ENCODE data around the gene KCNMA1.

Gene KCNMA1

GRCh38 chr10:77578583-77579227 is 58.9 kb downstream of the KCNMA1 start:
- no CpG with 5 or more reads among the region's 7 CpGs for whole genome bisulfite sequencing, 2 donors (ENCODE audit: extremely low coverage in 2 of 2, insufficient read length in 2 of 2, insufficient replicate concordance in 1 of 2)
- no peak overlapping the region for H3K9ac ChIP-seq (ENCODE audit: low read depth, low read length, poor library complexity)
- no peak overlapping the region for H2AFZ ChIP-seq (ENCODE audit: low read length)
- H2AK5ac ChIP-seq (ENCODE audit: low read depth, low read length): no peak overlapping the region
- peaks cover 0 to 2% of the 10 kb centered on the region in 2 donors for H3K4me1 ChIP-seq (ENCODE audit: control insufficient read depth in 2 of 2, insufficient read depth in 1 of 2, low read depth in 1 of 2, low read length in 2 of 2)
- H3K4me2 ChIP-seq (ENCODE audit: insufficient read depth, low read length, poor library complexity, severe bottlenecking): no peak overlapping the region
- H2BK12ac ChIP-seq (ENCODE audit: low read length): no peak overlapping the region
- DNase-seq (ENCODE audit: low spot score): no peak
- H3K4me3 ChIP-seq (ENCODE audit: low read length in 2 of 2): no peak overlapping the region
- no peaks in the 10 kb centered on the region for H3K9me3 ChIP-seq (replicated peaks in 1 of 2; ENCODE audit: control insufficient read depth in 2 of 2, insufficient read depth in 1 of 2, low read depth in 1 of 2, low read length in 2 of 2)
- no peak overlapping the region for H3K27ac ChIP-seq (replicated peaks; ENCODE audit: low read length)
- no peak overlapping the region for H4K8ac ChIP-seq (ENCODE audit: low read depth, low read length)
- no peak overlapping the region for H3K23ac ChIP-seq (ENCODE audit: low read depth, low read length, poor library complexity)
- no peak overlapping the region for H2BK5ac ChIP-seq (ENCODE audit: low read length)
- H3K79me1 ChIP-seq (ENCODE audit: low read depth, low read length): no peaks in the 10 kb centered on the region
- H3K18ac ChIP-seq (ENCODE audit: low read length): no peak overlapping the region
- no peak overlapping the region for H3K14ac ChIP-seq (ENCODE audit: low read length)
- H3K36me3 ChIP-seq (replicated peaks in 1 of 2; ENCODE audit: control insufficient read depth in 2 of 2, insufficient read depth in 2 of 2, low read length in 2 of 2): no peaks in the 10 kb centered on the region
- no peak overlapping the region for H2BK120ac ChIP-seq (ENCODE audit: low read depth, low read length)
- H3K4ac ChIP-seq (ENCODE audit: low read length): no peak overlapping the region
- H4K91ac ChIP-seq (ENCODE audit: low read depth, low read length, poor library complexity): no peak overlapping the region
- H2BK15ac ChIP-seq (ENCODE audit: low read length): no peak overlapping the region
- H3K27me3 ChIP-seq (ENCODE audit: control insufficient read depth in 3 of 3, insufficient read depth in 3 of 3, low read depth in 1 of 3, low read length in 3 of 3): no peaks in the 10 kb centered on the region

GRCh38 chr10:77577666-77578229 is 59.9 kb downstream of the KCNMA1 start:
- Histone ChIP-seq H3K27ac (replicated peaks; ENCODE audit: low read length) (no peak overlapping the region), H3K27me3 (ENCODE audit: control insufficient read depth in 3 of 3, insufficient read depth in 3 of 3, low read depth in 1 of 3, low read length in 3 of 3) (no peaks in the 10 kb centered on the region), H4K8ac (ENCODE audit: low read depth, low read length) (no peak overlapping the region), H3K4me2 (ENCODE audit: insufficient read depth, low read length, poor library complexity, severe bottlenecking) (no peak overlapping the region), H3K4me3 (ENCODE audit: low read length in 2 of 2) (no peak overlapping the region), H3K36me3 (replicated peaks in 1 of 2; ENCODE audit: control insufficient read depth in 2 of 2, insufficient read depth in 2 of 2, low read length in 2 of 2) (no peaks in the 10 kb centered on the region), H2BK5ac (ENCODE audit: low read length) (no peak overlapping the region), H3K23ac (ENCODE audit: low read depth, low read length, poor library complexity) (no peak overlapping the region), H2AFZ (ENCODE audit: low read length) (no peak overlapping the region), H2AK5ac (ENCODE audit: low read depth, low read length) (no peak overlapping the region), H3K14ac (ENCODE audit: low read length) (no peak overlapping the region), H3K4me1 (ENCODE audit: control insufficient read depth in 2 of 2, insufficient read depth in 1 of 2, low read depth in 1 of 2, low read length in 2 of 2) (peaks cover 0 to 2% of the 10 kb centered on the region in 2 donors), H3K9ac (ENCODE audit: low read depth, low read length, poor library complexity) (no peak overlapping the region), H2BK120ac (ENCODE audit: low read depth, low read length) (no peak overlapping the region), H2BK12ac (ENCODE audit: low read length) (no peak overlapping the region), H3K79me1 (ENCODE audit: low read depth, low read length) (no peaks in the 10 kb centered on the region), H3K9me3 (replicated peaks in 1 of 2; ENCODE audit: control insufficient read depth in 2 of 2, insufficient read depth in 1 of 2, low read depth in 1 of 2, low read length in 2 of 2) (no peaks in the 10 kb centered on the region), H4K91ac (ENCODE audit: low read depth, low read length, poor library complexity) (no peak overlapping the region), H3K4ac (ENCODE audit: low read length) (no peak overlapping the region), H3K18ac (ENCODE audit: low read length) (no peak overlapping the region), H2BK15ac (ENCODE audit: low read length) (no peak overlapping the region)
- DNase-seq (ENCODE audit: low spot score): no peak
- WGBS, 2 donors (ENCODE audit: extremely low coverage in 2 of 2, insufficient read length in 2 of 2, insufficient replicate concordance in 1 of 2): no CpG with 5 or more reads among the region's 1 CpG

- no peak overlapping the region for H3K18ac ChIP-seq (ENCODE audit: low read length)
These were observed 61.1 kb downstream of the KCNMA1 start for GRCh38 chr10:77576444-77577032.

GRCh38 chr10:77576007-77576367 is 61.6 kb downstream of the KCNMA1 start:
- H3K27ac ChIP-seq (replicated peaks; ENCODE audit: low read length): no peak overlapping the region
- no peaks in the 10 kb centered on the region for H3K27me3 ChIP-seq (ENCODE audit: control insufficient read depth in 3 of 3, insufficient read depth in 3 of 3, low read depth in 1 of 3, low read length in 3 of 3)
- no peak overlapping the region for H3K4ac ChIP-seq (ENCODE audit: low read length)
- H2BK15ac ChIP-seq (ENCODE audit: low read length): no peak overlapping the region
- no peaks in the 10 kb centered on the region for H3K9me3 ChIP-seq (replicated peaks in 1 of 2; ENCODE audit: control insufficient read depth in 2 of 2, insufficient read depth in 1 of 2, low read depth in 1 of 2, low read length in 2 of 2)
- no peaks in the 10 kb centered on the region for H3K79me1 ChIP-seq (ENCODE audit: low read depth, low read length)
- H3K18ac ChIP-seq (ENCODE audit: low read length): no peak overlapping the region
- peaks cover 0 to 2% of the 10 kb centered on the region in 2 donors for H3K4me1 ChIP-seq (ENCODE audit: control insufficient read depth in 2 of 2, insufficient read depth in 1 of 2, low read depth in 1 of 2, low read length in 2 of 2)
- no peak overlapping the region for H2AFZ ChIP-seq (ENCODE audit: low read length)
- no peak overlapping the region for H2BK5ac ChIP-seq (ENCODE audit: low read length)
- H2BK12ac ChIP-seq (ENCODE audit: low read length): no peak overlapping the region
- no peak overlapping the region for H3K9ac ChIP-seq (ENCODE audit: low read depth, low read length, poor library complexity)
- DNase-seq (ENCODE audit: low spot score): no peak
- H3K4me2 ChIP-seq (ENCODE audit: insufficient read depth, low read length, poor library complexity, severe bottlenecking): no peak overlapping the region
- no peak overlapping the region for H4K91ac ChIP-seq (ENCODE audit: low read depth, low read length, poor library complexity)
- H3K23ac ChIP-seq (ENCODE audit: low read depth, low read length, poor library complexity): no peak overlapping the region
- H4K8ac ChIP-seq (ENCODE audit: low read depth, low read length): no peak overlapping the region
- H2BK120ac ChIP-seq (ENCODE audit: low read depth, low read length): no peak overlapping the region
- H2AK5ac ChIP-seq (ENCODE audit: low read depth, low read length): no peak overlapping the region
- no peak overlapping the region for H3K14ac ChIP-seq (ENCODE audit: low read length)
- H3K36me3 ChIP-seq (replicated peaks in 1 of 2; ENCODE audit: control insufficient read depth in 2 of 2, insufficient read depth in 2 of 2, low read length in 2 of 2): no peaks in the 10 kb centered on the region
- no CpG with 5 or more reads among the region's 4 CpGs for WGBS, 2 donors (ENCODE audit: extremely low coverage in 2 of 2, insufficient read length in 2 of 2, insufficient replicate concordance in 1 of 2)
- no peak overlapping the region for H3K4me3 ChIP-seq (ENCODE audit: low read length in 2 of 2)

More at GRCh38 chr10:77576444-77577032, 61.1 kb downstream of the KCNMA1 start:
- Histone ChIP-seq H3K23ac (ENCODE audit: low read depth, low read length, poor library complexity) (no peak overlapping the region), H4K8ac (ENCODE audit: low read depth, low read length) (no peak overlapping the region), H3K27me3 (ENCODE audit: control insufficient read depth in 3 of 3, insufficient read depth in 3 of 3, low read depth in 1 of 3, low read length in 3 of 3) (no peaks in the 10 kb centered on the region), H3K14ac (ENCODE audit: low read length) (no peak overlapping the region), H3K27ac (replicated peaks; ENCODE audit: low read length) (no peak overlapping the region), H2BK12ac (ENCODE audit: low read length) (no peak overlapping the region), H2BK5ac (ENCODE audit: low read length) (no peak overlapping the region), H3K9ac (ENCODE audit: low read depth, low read length, poor library complexity) (no peak overlapping the region), H3K9me3 (replicated peaks in 1 of 2; ENCODE audit: control insufficient read depth in 2 of 2, insufficient read depth in 1 of 2, low read depth in 1 of 2, low read length in 2 of 2) (no peaks in the 10 kb centered on the region), H3K4me2 (ENCODE audit: insufficient read depth, low read length, poor library complexity, severe bottlenecking) (no peak overlapping the region), H3K36me3 (replicated peaks in 1 of 2; ENCODE audit: control insufficient read depth in 2 of 2, insufficient read depth in 2 of 2, low read length in 2 of 2) (no peaks in the 10 kb centered on the region), H2BK120ac (ENCODE audit: low read depth, low read length) (no peak overlapping the region), H2AK5ac (ENCODE audit: low read depth, low read length) (no peak overlapping the region), H3K79me1 (ENCODE audit: low read depth, low read length) (no peaks in the 10 kb centered on the region), H4K91ac (ENCODE audit: low read depth, low read length, poor library complexity) (no peak overlapping the region), H3K4ac (ENCODE audit: low read length) (no peak overlapping the region), H2BK15ac (ENCODE audit: low read length) (no peak overlapping the region), H3K4me3 (ENCODE audit: low read length in 2 of 2) (no peak overlapping the region), H2AFZ (ENCODE audit: low read length) (no peak overlapping the region), H3K4me1 (ENCODE audit: control insufficient read depth in 2 of 2, insufficient read depth in 1 of 2, low read depth in 1 of 2, low read length in 2 of 2) (peaks cover 0 to 2% of the 10 kb centered on the region in 2 donors)
- no peak for DNase-seq (ENCODE audit: low spot score)
- WGBS, 2 donors (ENCODE audit: extremely low coverage in 2 of 2, insufficient read length in 2 of 2, insufficient replicate concordance in 1 of 2): no CpG with 5 or more reads among the region's 9 CpGs

Data from neuronal stem cell (in vitro differentiated cells).